Measurements from ENCODE around the gene NRG2.

The NRG2 gene

DNA sequence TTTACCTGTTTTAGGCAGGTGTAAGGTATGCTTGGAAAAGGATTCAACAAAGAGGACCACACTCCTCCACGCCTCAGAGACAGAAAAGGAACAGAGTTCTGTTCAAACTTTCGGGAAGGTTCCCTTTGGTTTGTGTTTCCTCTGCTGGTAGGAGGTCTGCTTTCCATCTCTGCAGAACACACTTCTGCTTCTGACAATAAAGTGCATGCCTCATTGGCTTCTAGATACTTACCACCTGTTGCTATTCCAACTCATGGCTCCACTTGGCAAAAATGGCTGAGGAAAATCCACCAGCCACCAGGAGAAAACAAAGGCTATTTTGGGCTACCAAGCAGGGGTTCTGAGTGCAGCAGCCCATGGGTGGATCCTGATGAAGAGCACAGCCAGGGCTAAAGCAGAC is 112.7 kb downstream of the NRG2 start:
- no peaks in the 10 kb centered on the region for H3K4me1 ChIP-seq
- TF ChIP-seq Cebpa-rat (IDR thresholded peaks at IDR 0.05): no peak
- H3K4me2 ChIP-seq: no peak overlapping the region
- H3K9ac ChIP-seq: no peak overlapping the region
- H3K27ac ChIP-seq: no peak overlapping the region
- H3K36me3 ChIP-seq: no peaks in the 10 kb centered on the region
- no peaks in the 10 kb centered on the region for H3K27me3 ChIP-seq
- H3K4me3 ChIP-seq: no peak overlapping the region
- H3K9me3 ChIP-seq: no peaks in the 10 kb centered on the region
- no peaks in the 10 kb centered on the region for H4K20me1 ChIP-seq

DNA sequence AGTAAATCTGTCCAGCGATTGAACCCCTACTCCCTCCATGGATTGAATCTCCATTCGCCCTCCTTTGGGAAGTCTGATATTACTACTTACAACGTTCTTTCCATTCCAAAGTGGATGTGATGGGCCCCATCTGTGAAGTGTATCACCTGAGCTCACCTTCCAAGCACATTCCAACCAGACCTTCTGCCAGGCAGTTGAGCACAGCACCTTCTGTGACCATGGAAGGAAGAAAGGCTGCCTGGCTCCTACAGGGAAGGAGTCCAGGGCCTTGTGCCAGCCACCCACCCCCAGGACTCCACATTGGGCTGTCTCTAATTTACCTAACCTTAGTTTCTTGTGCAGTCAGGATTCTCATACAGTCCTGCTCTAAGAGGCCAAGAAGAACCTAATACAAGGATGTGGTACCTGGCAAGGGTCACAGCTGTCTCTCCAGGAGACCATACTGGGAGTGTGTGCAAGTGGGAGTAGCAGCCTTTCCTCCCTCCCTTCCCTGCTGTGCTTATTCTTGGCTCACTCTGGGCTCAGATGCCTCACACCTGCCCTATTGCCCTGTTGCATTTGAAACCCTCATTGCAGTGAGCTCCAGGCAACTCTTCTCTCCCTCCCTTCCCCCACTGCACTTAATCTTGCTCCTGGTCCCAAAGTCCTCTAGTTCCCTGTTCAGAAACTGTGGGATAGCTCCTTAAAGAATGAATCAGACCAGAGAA is 116.1 kb downstream of the NRG2 start:
- Histone ChIP-seq H3K27me3 (no peaks in the 10 kb centered on the region), H3K4me2 (no peak overlapping the region), H3K9ac (no peak overlapping the region), H4K20me1 (no peaks in the 10 kb centered on the region), H3K4me3 (no peak overlapping the region), H3K36me3 (no peaks in the 10 kb centered on the region), H3K27ac (no peak overlapping the region), H3K9me3 (no peaks in the 10 kb centered on the region), H3K4me1 (no peaks in the 10 kb centered on the region)
- TF ChIP-seq Cebpa-rat (IDR thresholded peaks at IDR 0.05): no peak

DNA sequence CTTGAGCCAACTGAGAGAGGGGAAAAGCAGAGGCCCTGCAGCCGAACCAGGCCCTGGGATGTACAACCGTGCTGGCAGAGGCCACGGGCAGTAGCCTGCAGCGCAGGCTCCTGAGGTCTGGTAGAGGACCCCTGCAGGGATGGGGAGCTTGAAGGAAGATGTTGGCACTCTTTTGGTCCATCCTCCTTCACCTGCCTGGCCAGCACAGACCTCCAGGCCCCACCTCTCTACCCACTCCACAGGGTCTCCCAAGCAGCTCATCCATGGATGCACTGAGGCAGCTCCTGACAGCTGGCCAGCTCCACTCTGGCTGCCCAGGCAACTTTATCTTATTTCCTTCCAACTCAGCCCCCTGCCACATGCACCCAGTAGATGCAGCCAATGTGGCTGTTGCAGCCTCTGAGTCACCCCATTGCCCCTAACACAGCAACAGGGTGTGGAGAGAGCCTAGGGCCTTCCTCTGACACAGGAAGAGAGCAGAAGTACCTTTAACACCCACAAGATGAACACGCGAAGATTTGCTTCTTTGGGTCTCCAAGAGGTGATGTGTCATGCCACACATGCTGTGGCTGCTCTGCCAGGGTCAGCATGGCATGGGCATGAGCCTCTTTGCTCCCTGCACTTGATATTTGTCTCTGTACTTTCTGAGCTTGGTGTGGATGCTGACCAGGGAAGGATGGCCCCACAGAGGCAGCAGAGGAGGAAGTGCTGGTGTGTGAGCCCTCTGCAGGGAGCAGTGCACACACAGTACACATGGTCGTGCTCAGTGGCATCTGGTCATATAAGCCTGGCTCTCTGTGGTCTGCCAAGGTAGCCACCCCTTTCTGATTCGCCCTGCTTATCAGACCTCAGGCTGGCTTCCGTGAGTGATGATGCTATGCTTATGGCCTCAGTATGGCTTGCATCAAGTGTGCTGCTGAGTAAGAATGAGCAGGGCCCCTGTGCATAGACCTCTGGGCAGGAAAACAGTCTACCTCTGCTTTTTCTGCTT is 117.2 kb downstream of the NRG2 start:
- Histone ChIP-seq H3K9ac (no peak overlapping the region), H3K4me1 (no peaks in the 10 kb centered on the region), H3K27me3 (no peaks in the 10 kb centered on the region), H3K4me3 (no peak overlapping the region), H3K9me3 (no peaks in the 10 kb centered on the region), H3K4me2 (no peak overlapping the region), H3K36me3 (no peaks in the 10 kb centered on the region), H4K20me1 (no peaks in the 10 kb centered on the region), H3K27ac (no peak overlapping the region)
- no peak for TF ChIP-seq Cebpa-rat (IDR thresholded peaks at IDR 0.05)

DNA sequence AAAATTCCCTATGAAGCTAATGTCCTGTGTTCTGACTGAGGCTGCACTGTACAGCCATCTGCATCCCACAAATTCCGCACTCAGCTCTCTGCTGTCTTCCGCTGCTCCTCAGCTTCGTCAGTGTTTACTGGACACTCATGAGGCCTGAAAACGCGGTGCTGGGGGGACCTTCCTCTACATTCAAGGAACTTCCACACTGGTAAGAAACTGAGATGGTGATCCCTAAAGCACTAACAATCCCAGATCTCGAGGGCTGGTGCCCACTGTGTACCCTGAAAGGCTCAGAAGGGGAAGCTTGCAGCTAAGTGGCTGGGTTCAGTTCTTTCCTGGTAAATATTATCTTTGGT is 117.9 kb downstream of the NRG2 start:
- Histone ChIP-seq H3K36me3 (no peaks in the 10 kb centered on the region), H3K4me3 (no peak overlapping the region), H3K27ac (no peak overlapping the region), H3K27me3 (no peaks in the 10 kb centered on the region), H4K20me1 (no peaks in the 10 kb centered on the region), H3K4me1 (no peaks in the 10 kb centered on the region), H3K9ac (no peak overlapping the region), H3K9me3 (no peaks in the 10 kb centered on the region), H3K4me2 (no peak overlapping the region)
- TF ChIP-seq Cebpa-rat (IDR thresholded peaks at IDR 0.05): no peak

DNA sequence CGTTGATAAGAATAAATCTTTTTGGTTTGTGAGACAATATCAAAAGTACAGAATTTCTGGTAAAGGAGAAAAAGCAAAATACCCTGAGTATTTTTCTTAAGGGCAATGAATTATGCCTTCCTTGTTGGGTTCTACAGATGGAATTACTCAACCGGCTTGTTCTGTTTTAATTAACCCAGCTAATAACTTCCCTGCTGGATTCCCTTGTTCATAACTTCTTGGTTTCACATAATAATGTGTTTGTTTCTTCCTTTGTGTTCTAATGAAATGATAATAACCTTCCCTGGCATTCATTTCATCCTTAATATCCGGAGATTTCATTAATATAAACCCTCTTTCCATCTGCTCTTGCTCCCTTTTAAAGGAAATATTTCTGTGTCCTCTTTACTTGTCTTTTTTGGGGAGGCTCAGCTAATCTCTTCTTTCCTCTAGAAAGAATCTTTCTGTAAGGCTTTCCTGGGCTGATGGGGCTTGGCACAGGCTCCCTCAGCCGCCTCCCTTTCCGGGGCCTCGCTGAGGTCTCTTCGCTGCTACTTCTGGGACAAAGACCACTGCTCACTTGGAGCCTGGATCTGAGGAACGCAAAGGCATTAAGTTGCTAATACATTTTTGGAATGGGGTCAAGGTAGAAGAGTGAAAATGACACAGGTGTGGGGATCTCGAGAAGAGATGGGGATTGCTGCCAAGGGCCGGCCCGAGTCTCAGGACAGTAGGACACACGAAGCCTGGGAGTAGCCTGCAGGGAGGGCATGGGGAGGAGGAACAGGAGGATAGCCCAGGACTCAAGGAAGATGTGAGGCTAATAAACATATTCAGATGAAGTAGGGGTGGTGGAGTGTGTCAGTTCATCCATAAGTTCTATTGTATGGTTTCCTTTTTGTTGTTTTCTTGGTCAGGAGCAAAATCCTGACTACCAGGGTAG is 118.5 kb downstream of the NRG2 start:
- TF ChIP-seq Cebpa-rat (IDR thresholded peaks at IDR 0.05): no peak
- no peaks in the 10 kb centered on the region for H3K4me1 ChIP-seq
- no peaks in the 10 kb centered on the region for H3K9me3 ChIP-seq
- no peak overlapping the region for H3K27ac ChIP-seq
- H3K9ac ChIP-seq: no peak overlapping the region
- H3K36me3 ChIP-seq: no peaks in the 10 kb centered on the region
- no peak overlapping the region for H3K4me2 ChIP-seq
- no peaks in the 10 kb centered on the region for H4K20me1 ChIP-seq
- no peak overlapping the region for H3K4me3 ChIP-seq
- H3K27me3 ChIP-seq: no peaks in the 10 kb centered on the region

DNA sequence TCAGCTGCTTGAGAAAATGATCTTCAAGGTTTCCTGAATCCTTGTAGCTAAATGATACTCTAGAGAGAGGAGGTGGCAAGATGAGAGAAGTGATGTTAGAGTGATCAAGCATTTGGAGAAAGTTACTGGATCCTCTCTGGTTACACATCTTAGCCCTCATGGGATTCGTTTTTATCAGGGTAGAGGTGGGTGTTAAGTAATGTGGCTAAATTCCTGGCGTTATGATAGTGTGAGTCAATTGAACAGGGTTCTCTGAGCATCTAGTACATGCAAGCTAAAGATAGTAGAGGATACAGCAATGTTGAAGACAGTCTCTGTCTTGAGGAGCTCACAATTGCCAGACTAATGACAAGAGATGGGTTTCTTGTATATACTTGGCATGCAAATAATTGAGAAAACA is 123.8 kb downstream of the NRG2 start:
- Histone ChIP-seq H3K4me1 (no peaks in the 10 kb centered on the region), H3K4me2 (no peak overlapping the region), H3K36me3 (no peaks in the 10 kb centered on the region), H3K27ac (no peak overlapping the region), H3K9ac (no peak overlapping the region), H3K4me3 (no peak overlapping the region), H3K27me3 (no peaks in the 10 kb centered on the region), H4K20me1 (no peaks in the 10 kb centered on the region), H3K9me3 (no peaks in the 10 kb centered on the region)
- TF ChIP-seq Cebpa-rat (IDR thresholded peaks at IDR 0.05): no peak

DNA sequence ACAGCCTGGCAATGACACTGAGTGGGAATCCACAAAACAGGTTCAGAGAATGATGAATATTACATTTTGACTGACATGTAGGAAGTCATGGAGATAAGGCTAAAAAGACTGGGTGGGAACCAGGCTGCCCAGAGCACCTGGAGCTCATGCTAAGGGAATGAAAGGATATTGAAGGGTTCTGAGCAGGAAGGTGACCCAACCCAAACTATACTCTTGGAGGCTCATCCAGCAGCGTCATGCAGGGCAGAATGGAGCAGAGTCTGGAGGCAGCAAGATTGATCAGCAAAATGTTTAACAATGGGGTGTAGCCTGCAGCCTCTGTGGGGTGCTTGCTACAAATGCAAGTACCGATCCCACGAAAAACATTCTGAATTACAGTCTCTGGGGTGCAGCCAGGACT is 127.3 kb downstream of the NRG2 start:
- Histone ChIP-seq H3K9ac (no peak overlapping the region), H3K4me3 (no peak overlapping the region), H3K4me2 (no peak overlapping the region)

DNA sequence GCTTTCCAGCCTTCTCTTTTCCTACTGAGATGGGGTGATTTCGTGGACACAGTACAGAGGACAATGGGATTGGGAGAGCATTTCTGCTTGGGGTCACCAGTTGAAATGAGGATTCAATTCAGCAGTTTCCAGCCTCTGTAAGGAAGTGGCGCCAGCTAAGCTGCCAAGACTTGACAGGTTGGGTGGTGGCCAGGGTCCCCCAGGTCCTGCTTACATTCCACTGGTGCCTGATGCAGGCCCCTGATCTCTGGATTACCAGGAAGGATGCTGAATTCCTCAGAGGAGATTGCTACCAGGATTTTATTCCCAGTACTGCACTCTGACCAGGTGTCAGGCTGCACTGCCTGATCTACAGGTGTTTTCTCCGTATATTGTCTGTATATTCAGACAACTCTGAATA is 127.8 kb downstream of the NRG2 start:
- Histone ChIP-seq H3K27ac (no peak overlapping the region), H3K4me2 (no peak overlapping the region), H3K27me3 (no peaks in the 10 kb centered on the region), H3K36me3 (no peaks in the 10 kb centered on the region), H3K9me3 (no peaks in the 10 kb centered on the region), H3K9ac (no peak overlapping the region), H3K4me3 (no peak overlapping the region), H3K4me1 (no peaks in the 10 kb centered on the region), H4K20me1 (no peaks in the 10 kb centered on the region)
- no peak for TF ChIP-seq Cebpa-rat (IDR thresholded peaks at IDR 0.05)

More for the DNA sequence above, 127.3 kb downstream of the NRG2 start:
- Histone ChIP-seq H4K20me1 (no peaks in the 10 kb centered on the region), H3K36me3 (no peaks in the 10 kb centered on the region), H3K27ac (no peak overlapping the region), H3K9me3 (no peaks in the 10 kb centered on the region), H3K27me3 (no peaks in the 10 kb centered on the region), H3K4me1 (no peaks in the 10 kb centered on the region)
- TF ChIP-seq Cebpa-rat (IDR thresholded peaks at IDR 0.05): no peak

DNA sequence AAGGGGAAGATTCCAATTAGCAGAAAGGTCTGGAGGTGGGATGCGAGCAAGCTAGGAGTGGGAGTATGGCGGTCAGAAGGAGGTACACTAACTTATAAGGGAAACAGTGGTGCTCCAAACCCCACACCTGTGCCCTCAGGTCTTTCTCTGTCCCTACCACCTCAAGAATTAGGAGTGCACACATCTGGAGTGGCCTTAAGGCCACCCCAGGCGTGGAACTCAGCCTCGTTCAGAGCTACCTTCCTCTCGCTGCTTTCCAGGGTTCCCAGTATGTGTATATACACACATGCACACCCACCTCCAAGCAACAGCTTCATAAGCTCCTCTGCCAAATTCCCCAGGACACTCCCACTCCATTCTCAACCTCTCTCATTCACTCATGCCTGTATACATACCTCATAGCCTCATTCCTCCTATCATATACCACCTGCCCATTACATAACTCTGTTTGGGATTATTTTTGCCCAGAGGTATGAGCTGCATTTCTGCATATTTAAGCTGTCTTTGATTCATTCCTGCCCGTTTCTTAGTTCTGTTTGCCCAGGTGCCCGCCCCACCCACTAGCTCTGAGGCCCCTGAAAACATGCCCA is 128.8 kb downstream of the NRG2 start:
- no peaks in the 10 kb centered on the region for H3K27me3 ChIP-seq
- no peak overlapping the region for H3K4me2 ChIP-seq
- H3K4me1 ChIP-seq: no peaks in the 10 kb centered on the region
- no peak overlapping the region for H3K27ac ChIP-seq
- no peaks in the 10 kb centered on the region for H3K9me3 ChIP-seq
- H4K20me1 ChIP-seq: no peaks in the 10 kb centered on the region
- H3K9ac ChIP-seq: no peak overlapping the region
- H3K4me3 ChIP-seq: no peak overlapping the region
- no peaks in the 10 kb centered on the region for H3K36me3 ChIP-seq
- no peak for TF ChIP-seq Cebpa-rat (IDR thresholded peaks at IDR 0.05)

Measured in BLaER1 (cell line).